ENCODE data around the gene KIAA1328.

DNA sequence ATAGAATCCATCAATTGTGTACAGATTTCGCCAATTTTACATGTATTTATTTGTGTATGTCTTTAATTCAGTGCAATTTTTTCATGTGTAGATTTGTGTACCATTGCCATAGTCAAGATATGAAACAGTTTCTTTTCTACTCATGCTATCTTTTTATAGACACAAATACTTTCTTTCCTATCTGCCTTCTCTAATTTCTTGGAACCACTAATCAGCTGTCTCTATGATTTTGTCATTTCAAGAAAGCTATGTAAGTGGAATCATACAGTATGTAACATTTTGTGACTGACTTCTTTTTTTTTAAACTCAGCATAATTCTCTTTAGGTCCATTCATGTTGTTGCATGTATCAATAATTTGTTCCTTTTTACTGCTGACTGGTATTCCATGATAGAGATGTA lies 33.3 kb downstream of the KIAA1328 start:
- TF ChIP-seq, protein P1, sequence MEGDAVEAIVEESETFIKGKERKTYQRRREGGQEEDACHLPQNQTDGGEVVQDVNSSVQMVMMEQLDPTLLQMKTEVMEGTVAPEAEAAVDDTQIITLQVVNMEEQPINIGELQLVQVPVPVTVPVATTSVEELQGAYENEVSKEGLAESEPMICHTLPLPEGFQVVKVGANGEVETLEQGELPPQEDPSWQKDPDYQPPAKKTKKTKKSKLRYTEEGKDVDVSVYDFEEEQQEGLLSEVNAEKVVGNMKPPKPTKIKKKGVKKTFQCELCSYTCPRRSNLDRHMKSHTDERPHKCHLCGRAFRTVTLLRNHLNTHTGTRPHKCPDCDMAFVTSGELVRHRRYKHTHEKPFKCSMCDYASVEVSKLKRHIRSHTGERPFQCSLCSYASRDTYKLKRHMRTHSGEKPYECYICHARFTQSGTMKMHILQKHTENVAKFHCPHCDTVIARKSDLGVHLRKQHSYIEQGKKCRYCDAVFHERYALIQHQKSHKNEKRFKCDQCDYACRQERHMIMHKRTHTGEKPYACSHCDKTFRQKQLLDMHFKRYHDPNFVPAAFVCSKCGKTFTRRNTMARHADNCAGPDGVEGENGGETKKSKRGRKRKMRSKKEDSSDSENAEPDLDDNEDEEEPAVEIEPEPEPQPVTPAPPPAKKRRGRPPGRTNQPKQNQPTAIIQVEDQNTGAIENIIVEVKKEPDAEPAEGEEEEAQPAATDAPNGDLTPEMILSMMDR (IDR thresholded peaks at IDR 0.05; ENCODE audit: insufficient read depth, low read length): no peak
- no peak for TF ChIP-seq POLR2AphosphoS5 (IDR thresholded peaks at IDR 0.05; ENCODE audit: low read depth)
- TF ChIP-seq, protein P2, sequence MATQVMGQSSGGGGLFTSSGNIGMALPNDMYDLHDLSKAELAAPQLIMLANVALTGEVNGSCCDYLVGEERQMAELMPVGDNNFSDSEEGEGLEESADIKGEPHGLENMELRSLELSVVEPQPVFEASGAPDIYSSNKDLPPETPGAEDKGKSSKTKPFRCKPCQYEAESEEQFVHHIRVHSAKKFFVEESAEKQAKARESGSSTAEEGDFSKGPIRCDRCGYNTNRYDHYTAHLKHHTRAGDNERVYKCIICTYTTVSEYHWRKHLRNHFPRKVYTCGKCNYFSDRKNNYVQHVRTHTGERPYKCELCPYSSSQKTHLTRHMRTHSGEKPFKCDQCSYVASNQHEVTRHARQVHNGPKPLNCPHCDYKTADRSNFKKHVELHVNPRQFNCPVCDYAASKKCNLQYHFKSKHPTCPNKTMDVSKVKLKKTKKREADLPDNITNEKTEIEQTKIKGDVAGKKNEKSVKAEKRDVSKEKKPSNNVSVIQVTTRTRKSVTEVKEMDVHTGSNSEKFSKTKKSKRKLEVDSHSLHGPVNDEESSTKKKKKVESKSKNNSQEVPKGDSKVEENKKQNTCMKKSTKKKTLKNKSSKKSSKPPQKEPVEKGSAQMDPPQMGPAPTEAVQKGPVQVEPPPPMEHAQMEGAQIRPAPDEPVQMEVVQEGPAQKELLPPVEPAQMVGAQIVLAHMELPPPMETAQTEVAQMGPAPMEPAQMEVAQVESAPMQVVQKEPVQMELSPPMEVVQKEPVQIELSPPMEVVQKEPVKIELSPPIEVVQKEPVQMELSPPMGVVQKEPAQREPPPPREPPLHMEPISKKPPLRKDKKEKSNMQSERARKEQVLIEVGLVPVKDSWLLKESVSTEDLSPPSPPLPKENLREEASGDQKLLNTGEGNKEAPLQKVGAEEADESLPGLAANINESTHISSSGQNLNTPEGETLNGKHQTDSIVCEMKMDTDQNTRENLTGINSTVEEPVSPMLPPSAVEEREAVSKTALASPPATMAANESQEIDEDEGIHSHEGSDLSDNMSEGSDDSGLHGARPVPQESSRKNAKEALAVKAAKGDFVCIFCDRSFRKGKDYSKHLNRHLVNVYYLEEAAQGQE (IDR thresholded peaks at IDR 0.05; ENCODE audit: insufficient replicate concordance, low read depth): no peak
- no peak for TF ChIP-seq GABPA (IDR thresholded peaks at IDR 0.05; ENCODE audit: low read depth)
- no peak for TF ChIP-seq SPI1 (IDR thresholded peaks at IDR 0.05; ENCODE audit: borderline replicate concordance, low read depth)
